Measurements from ENCODE around the gene LPAR2.

LPAR2 gene

GRCh38 chr19:19652482-19653295 is 24.7 kb upstream of the LPAR2 start:
- no peak for DNase-seq

GRCh38 chr19:19651076-19651475 is 23.1 kb upstream of the LPAR2 start:
- no peak for DNase-seq

DNA sequence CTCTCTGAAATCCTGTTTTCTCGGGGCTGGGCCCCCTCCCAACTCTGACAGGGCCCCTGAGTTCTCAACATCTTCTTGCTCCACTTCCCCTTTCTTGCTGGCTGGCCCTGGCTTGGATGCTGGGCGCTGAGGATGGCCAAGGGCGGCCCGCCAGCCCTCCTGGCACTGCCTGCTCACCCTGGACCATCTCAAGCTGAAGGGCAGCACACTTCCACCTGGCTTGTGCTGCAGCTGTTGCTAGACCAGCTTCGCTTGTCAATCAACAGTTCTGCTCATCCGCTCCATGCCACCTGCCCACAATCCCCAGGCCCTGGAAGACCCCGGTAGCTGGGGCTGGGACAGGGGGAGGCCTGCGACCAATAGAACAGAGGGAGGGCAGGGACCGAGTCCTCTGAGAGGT is 22.3 kb upstream of the LPAR2 start:
- no peak for DNase-seq

DNA sequence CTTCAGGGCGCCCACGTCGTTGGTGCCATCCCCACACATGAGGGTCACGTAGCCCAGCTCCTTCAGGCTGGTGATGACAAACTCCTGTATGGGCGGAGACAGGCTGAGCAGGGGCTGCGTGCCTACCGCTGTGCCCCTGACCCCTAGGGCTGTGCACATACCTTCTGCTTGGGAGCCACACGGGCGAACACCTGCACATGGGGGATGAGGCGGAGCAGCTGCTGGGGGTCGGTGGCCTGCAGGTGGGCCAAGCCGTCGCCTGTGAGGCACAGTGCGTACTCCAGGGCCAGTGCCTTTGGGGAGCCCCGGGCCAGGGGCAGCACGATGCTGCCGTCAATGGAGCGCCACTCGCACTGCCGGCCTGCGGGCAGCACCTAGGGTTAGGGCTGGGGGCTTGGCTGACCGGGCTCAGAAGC is 21.6 kb upstream of the LPAR2 start:
- no peak for DNase-seq

GRCh38 chr19:19649155-19649554 is 21.1 kb upstream of the LPAR2 start:
- no peak for DNase-seq

DNA sequence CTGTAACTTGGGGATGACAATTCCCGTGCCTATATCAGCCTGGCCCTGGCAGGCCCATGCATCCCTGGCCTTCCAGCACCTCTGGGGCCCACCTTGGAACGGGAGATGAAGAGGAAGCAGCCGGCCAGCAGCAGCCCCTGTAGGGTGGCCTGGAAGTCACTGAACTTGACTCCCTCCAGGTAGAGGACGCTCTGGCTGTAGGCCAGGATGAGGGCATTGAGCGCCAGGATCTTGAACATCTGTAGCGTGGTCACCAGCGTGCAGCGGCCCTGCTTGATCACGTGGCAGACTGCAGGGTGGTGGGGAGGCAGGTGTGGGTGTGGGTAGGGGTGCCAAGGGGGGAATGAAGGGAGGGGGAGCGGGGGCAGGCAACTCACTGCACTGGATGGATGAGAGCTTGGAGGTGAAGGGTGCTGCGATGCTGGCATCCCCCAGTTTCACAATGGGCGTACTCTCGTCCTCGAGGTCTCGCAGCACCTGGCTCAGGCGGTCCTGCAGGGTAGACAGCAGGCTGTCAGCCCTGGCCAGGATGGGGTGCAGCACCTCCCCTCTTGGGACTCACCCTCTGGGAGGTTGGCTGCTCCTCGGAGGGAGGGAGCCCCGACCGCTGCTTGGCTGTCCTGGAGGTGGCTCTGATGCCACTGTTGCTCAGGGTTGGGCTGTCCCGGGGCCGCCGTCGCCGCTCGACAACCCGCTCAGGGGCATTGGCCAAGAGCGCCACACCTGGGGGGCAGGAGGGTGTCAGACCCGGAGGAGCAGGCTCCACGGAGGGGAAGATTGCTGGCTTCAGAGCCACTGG is 19.2 kb upstream of the LPAR2 start:
- DNase-seq, result no peak

DNA sequence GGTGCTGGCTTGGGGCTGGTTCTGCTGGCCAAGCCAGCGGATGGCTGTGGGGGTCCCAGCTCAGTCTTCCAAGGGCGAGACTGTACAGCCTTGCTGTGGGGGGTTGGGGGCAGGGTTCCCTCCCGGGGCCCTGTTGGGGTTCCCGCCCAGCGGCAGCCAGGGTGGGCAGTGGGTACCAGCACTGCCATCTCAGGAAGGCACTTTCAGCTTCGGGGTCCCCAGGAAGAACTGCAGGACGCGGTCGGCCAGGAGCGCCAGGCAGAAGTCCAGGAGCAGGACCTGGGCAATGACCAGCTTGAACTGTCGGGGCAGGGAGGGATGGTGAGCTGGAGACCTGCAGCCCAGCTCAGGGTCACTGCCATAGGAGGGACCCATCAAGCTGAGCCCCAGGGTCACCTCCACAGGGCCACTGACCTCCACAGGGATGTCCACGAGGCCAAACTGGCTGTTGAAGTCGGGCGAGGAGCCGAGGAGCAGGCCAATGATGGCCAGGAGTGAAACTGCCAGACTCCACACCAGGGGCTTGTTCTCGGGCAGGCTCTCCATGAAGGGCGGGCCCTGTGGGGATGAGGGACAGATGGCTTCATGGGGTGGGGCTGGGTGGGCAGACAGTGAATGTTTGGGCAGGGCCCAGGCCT is 17.3 kb upstream of the LPAR2 start:
- no peak for DNase-seq

GRCh38 chr19:19644054-19644388 is 16.0 kb upstream of the LPAR2 start:
- DNase-seq, result no peak

DNA sequence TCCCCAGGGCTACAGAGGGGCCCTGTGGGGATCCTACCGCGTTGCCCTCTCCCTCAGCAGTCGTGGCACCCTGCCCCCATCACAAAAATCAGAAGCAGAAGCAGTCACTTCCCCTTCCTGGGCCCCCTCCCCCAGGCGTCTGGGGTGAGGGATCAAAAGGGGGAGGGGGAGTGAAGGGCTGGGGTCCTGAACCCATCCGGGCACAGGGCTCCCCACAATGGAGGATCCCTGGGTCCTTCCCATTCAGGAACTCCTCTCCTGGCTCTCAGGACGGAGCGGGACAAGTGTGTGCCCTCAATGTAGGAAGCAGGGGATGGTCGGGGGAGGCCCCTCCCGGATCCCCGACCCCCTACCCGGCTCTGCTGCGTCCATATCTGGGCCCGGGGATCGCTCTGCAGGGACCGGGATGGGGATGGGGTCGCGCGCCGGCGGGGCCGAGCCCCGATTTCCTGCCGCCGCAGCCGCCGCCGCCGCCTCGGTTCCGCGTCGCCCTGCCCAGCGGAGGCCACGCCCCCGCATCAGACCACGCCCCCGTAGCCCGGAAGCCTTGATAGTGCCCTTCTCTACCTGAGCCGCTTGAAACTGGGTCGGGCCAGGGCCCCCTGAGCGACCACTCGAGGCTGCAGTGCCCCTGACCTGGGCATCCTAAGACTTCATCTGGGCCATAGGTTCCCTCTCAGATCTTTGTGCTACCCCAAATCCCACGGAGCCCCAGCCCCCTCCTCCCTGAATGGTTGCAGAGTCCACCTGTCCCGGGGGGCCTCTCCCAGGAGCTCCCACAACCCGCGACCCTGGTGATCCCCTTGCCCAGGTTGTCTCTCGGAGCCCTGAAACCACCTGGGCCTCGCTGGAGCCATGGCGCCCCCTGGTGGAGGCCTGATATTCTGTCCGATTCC is 15.4 kb upstream of the LPAR2 start, which contains the start of gene GMIP:
Gene GMIP (minus strand): TSS at position 500 of the 896 bp plus-strand sequence. CDS start 128 bp downstream, at position 372.
- DNase-seq, result peak in 1 of 2 experiments; percentile 5

DNA sequence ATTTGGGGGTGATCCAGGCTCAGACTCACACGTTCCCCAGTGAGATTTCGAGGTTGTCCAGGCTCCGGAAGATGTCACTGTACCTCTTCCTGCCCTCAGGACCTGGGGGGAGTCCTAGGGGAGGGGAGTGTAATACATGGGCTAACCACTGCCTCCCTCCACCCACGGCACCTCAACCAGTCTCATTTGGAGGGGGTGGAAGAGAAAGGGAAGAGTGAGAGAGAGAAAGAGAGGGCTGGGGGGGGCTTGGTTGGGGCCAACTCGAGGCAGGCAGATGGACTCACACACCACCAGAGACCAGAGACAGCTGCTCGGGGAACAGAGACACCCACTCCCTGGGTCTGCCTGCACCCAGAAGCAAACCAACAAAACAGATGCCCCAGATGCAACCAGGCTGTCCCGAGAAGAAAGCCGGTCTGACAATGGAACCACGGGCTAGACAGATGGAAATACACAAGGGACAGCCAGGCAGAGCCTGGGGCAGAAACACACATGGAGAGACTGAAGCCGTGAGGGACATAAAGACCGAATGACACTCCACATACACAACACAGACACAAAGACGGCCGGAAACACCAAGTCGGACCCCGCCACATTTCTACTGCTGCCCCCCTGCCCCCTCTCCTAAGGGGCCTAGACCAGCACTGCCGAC is 14.6 kb upstream of the LPAR2 start:
- DNase-seq, result no peak

GRCh38 chr19:19637523-19638251 is 9.7 kb upstream of the LPAR2 start:
- no peak for DNase-seq

DNA sequence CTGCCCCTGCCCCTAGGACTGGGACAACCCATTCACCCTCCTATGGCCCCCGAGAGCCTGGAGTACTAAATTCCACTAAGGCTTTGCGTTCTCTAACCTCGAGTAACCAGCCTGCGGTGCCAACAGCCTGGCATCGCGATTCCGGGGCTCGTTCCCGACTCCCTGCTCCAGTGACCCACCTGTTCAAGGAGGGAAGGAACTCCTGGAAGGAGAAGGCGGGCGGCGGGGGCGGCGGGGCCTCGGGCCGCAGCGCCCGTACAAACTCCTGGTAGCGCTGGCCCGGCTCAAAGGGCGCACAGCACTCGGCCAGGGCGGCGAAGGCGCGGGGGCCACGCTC is 9.1 kb upstream of the LPAR2 start:
- no peak for DNase-seq

GRCh38 chr19:19636573-19637185 is 8.7 kb upstream of the LPAR2 start:
- DNase-seq, result no peak

DNA sequence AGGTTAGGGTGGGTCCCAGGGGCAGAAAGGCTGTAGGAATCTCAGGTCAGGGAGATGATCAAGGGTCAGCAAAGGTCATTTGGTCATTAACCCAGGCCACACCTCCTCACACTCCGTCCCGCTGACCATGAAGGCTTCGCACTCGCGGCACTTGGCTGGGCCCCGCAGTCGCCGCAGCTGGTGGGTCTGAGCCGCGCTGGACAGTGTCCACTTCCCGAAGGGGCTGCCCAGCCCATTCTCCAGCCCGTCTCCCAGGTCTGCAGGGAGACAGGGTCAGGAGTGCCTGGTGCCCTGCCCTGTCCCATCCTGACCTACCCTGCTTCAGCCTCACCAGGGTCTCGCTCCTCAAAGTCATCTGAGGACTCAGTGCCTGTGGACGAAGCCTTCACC is 7.3 kb upstream of the LPAR2 start:
- no peak for DNase-seq

DNA sequence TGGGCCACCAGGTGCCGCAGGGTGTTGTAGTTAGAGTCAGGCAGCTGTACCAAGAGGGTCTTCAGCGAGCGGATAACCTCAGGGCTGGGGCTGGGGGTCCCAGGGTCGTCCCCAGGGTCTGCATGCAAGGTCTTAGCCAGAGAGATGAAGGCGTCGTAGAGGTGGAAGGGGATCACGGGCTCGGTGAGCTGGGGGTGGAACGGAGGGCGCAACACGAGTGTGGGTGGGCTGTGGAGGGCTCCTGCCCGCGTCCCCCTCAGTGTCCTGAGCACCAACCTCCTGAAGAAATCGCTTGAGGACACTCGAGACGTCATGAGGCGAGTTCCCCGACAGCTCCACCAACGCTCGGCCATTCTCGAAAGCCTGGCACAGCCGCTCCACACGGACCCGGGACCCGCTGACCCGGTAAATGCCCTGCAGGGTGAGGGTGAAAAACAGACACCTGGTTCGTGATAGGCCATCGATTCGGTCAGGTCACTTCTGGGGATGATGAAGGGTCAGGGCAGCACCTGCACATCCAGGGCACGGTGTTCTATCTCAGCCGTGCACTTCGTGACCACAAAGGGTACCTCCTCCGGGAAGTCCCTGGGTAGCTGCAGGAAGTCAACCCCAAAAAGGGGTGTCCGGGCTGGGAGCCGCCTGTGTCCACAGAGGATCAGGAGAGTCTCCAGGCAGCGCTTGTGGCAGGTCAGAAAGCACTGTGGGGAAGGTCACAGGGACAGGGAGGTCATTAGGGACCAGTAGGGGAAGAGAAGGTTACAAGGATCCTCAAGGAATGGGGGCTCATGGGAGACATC is 6.7 kb upstream of the LPAR2 start:
- no peak for DNase-seq

DNA sequence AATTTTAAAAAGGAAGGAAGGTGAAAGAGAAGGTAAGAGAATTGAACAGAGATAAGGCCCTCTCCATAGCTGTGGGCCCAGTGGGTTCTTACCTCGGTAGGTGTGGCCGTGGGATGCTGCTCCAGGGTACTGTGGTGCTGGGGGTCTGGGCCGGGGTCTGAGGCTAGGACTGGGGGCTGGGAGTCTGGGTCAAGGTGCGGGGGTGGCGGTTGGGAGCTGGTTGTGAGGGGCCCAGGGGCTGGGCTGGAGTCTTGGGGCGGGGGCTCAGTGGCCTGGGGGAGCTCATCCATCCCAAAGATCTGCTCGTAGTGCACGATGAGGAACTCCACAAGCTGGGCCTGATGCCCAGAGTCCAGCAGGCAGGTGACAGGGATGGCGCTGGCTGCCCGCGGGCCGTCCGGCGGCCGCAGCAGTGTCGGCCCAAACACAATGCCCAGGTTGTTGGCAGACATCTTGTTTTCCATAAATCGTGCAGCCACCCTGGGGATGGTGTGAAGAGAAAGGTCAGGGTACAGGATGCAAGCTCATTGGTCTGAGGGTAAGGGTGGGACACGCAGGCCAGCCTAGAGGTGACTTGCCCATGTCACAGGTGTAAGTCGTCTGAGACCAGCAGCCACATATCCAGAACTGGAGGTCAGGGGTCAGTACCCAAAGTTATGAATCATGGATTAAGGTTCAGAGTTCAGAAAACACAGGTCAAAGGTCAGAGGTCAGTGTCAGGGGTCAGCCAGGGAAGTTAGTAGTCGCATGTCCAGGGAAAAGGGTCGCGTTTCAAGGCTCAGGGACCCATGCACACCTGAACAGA is 5.9 kb upstream of the LPAR2 start:
- no peak for DNase-seq

DNA sequence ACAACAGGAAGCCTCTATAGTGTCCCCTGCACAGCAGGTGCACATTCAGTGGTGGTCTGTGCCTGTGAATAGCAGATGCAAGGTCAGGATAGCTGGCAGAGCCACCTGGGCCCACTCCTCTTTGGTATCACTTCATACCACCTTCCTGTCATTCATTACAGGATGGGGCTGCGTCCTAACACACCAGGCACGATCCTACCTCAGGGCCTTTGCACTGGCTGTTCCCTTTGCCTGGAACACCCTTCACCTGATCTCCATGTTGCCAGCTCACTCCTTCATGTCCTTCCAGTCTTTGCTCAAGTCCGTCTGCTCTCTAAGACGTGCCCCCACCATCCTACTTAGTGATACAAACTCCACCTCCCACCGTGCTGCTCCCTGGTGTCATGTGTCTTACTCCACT is 4.6 kb upstream of the LPAR2 start:
- no peak for DNase-seq

GRCh38 chr19:19631346-19631745 is 3.3 kb upstream of the LPAR2 start:
- no peak for DNase-seq

- no peak for DNase-seq
Measured at GRCh38 chr19:19630426-19630825, 2.4 kb upstream of the LPAR2 start.
